K562 (cell line): ENCODE data around the gene CCNA1. TPM values are rescaled to one million over a fixed set of nuclear protein-coding genes. Genes with fewer than 3 reads are reported as not detected.

ENCODE experiments used
- ATAC-seq: fragments of 200-7000 bp; cut with Tn5 transposase; 3 replicates; pipeline ENCODE4 v1.9.1; 2020; ENCODE audit warnings: moderate library complexity
- BruUV-seq: library from RNA; stranded (reverse); fragments of 400-500 nt; replicated peaks from 2 replicates; lab custom pipeline; 2021; lab: Mats Ljungman, UMichigan
- CTCF ChIA-PET: fragments of 300-600 bp; formaldehyde crosslinking; extraction: SDS; loops from one replicate; lab custom pipeline; 2021; ENCODE audit warnings: low intra/inter-chr PET ratio; lab: Yijun Ruan, JAX
- POLR2A ChIA-PET: fragments of 300-600, 350-650 bp; sonication (Branson Sonifier 250); formaldehyde crosslinking; extraction: SDS; loops from one replicate; lab custom pipeline; 2021; ENCODE audit warnings: antibody characterized with exemption, inconsistent platforms; lab: Yijun Ruan, JAX
- DNase-seq, 4 experiments: peaks; one replicate each; pipeline versions ENCODE4 v3.0.0 to v3.0.0-alpha.2; 2011 to 2018; ENCODE audit warnings: low spot score in 3 of 4, mixed read lengths in 3 of 4; ENCODE audit errors: extremely low read depth in 1 of 4
- FAIRE-seq: peaks from 2 replicates; lab custom pipeline; 2011; peaks lifted over from hg19 to GRCh38; lab: Jason Lieb, UNC
- H2AFZ ChIP-seq: 2 replicates; pipeline ENCODE4 v1.6.0; 2011; ENCODE audit warnings: low read depth, low read length, control low read depth, inconsistent platforms
- H3K27ac ChIP-seq: fragments of 200-600 bp; 3 replicates; pipeline ENCODE4 v1.8.0; 2011; ENCODE audit warnings: low read depth, mild to moderate bottlenecking, control low read depth, inconsistent platforms, low read length, moderate library complexity, mixed read lengths; ENCODE audit errors: extremely low read depth
- H3K27me3 ChIP-seq, 2 experiments: fragments of 300-600 bp in 1 of 2; 2 replicates in 1 of 2; 3 replicates in 1 of 2; pipeline versions ENCODE4 v1.6.0 to v1.8.0; 2011; ENCODE audit warnings: inconsistent platforms in 2 of 2, low read length in 2 of 2, mild to moderate bottlenecking in 1 of 2, mixed read lengths in 1 of 2, moderate library complexity in 1 of 2; ENCODE audit not compliant: control insufficient read depth in 2 of 2, insufficient read depth in 2 of 2
- H3K36me3 ChIP-seq: fragments of 300-600 bp; 3 replicates; pipeline ENCODE4 v1.8.0; 2011; ENCODE audit warnings: mild to moderate bottlenecking, low read length, inconsistent platforms; ENCODE audit not compliant: control insufficient read depth, insufficient read depth
- H3K4me1 ChIP-seq, 2 experiments: fragments of 200-600 bp in 1 of 2; replicated peaks in 1 of 2; 2 replicates in 1 of 2; 3 replicates in 1 of 2; pipeline versions ENCODE4 v1.5.1 to v1.8.0; 2011; ENCODE audit warnings: inconsistent platforms in 2 of 2, low read length in 2 of 2, mild to moderate bottlenecking in 1 of 2, mixed read lengths in 1 of 2, moderate library complexity in 1 of 2; ENCODE audit not compliant: control insufficient read depth in 2 of 2, insufficient read depth in 2 of 2
- H3K4me2 ChIP-seq: 2 replicates; pipeline ENCODE4 v1.6.1; 2011; ENCODE audit warnings: low read length, control low read depth, inconsistent platforms, mixed read lengths; ENCODE audit not compliant: insufficient read depth
- H3K4me3 ChIP-seq: fragments of 200-600 bp; sonication (generic), shearing (Covaris generic); 2 replicates; pipeline ENCODE4 v1.5.1; 2016; ENCODE audit warnings: control low read depth, inconsistent platforms
- H3K79me2 ChIP-seq: fragments of 200-600 bp; 3 replicates; pipeline ENCODE4 v1.8.0; 2011; ENCODE audit warnings: low read length, inconsistent platforms; ENCODE audit not compliant: control insufficient read depth, insufficient read depth
- H3K9ac ChIP-seq, 2 experiments: 2 replicates each; pipeline versions ENCODE4 v1.6.0 to v1.6.1; 2011; ENCODE audit warnings: low read depth in 2 of 2, low read length in 2 of 2, control low read depth in 1 of 2, inconsistent platforms in 1 of 2, mild to moderate bottlenecking in 1 of 2, mixed read lengths in 1 of 2; ENCODE audit not compliant: insufficient read depth in 1 of 2
- H3K9me1 ChIP-seq: one replicate; pipeline ENCODE4 v1.6.0; 2011; ENCODE audit warnings: inconsistent platforms, mild to moderate bottlenecking, low read length, moderate library complexity; ENCODE audit not compliant: control insufficient read depth, insufficient read depth
- H3K9me3 ChIP-seq: replicated peaks from 2 replicates; pipeline ENCODE4 v1.5.1; 2011; ENCODE audit warnings: low read depth, low read length, inconsistent platforms; ENCODE audit not compliant: control insufficient read depth, insufficient read depth
- H4K20me1 ChIP-seq: replicated peaks from 2 replicates; pipeline ENCODE4 v1.6.1; 2011; ENCODE audit warnings: low read length, inconsistent platforms, mixed read lengths; ENCODE audit not compliant: control insufficient read depth, insufficient read depth
- ATF3 ChIP-seq, 2 experiments: fragments of 450-650 bp in 1 of 2; sonication (generic) in 1 of 2; formaldehyde crosslinking in 1 of 2; IDR thresholded peaks in 1 of 2; conservative IDR thresholded peaks in 1 of 2; 2 replicates each; pipeline versions ENCODE4 v1.6.1 to v1.8.1; 2016 to 2023; ENCODE audit warnings: mild to moderate bottlenecking in 2 of 2, moderate library complexity in 2 of 2, inconsistent platforms in 1 of 2, missing genetic modification reagents in 1 of 2
- GATAD2B ChIP-seq: fragments of 450-650 bp; IDR thresholded peaks from 2 replicates; pipeline ENCODE4 v1.6.1; 2017; ENCODE audit warnings: mild to moderate bottlenecking, borderline replicate concordance
- HCFC1 ChIP-seq: IDR thresholded peaks from 2 replicates; pipeline ENCODE4 v1.6.1; 2012; ENCODE audit warnings: low read depth, low read length, improper control_type of control experiment
- KDM1A ChIP-seq, 2 experiments: fragments of 450-650 bp; IDR thresholded peaks; 2 replicates each; pipeline ENCODE4 v1.6.1; 2016; ENCODE audit warnings: mild to moderate bottlenecking in 2 of 2
- MAFG ChIP-seq: fragments of 450-650 bp; conservative IDR thresholded peaks from 2 replicates; pipeline ENCODE4 v1.6.1; 2016; ENCODE audit warnings: missing genetic modification characterization, missing compliant biosample characterization
- MLX ChIP-seq, 2 experiments: fragments of 450-650 bp in 1 of 2; sonication (generic) in 1 of 2; formaldehyde crosslinking; conservative IDR thresholded peaks; 2 replicates each; pipeline versions ENCODE4 v1.4.0 to v1.8.1; 2020 to 2022; ENCODE audit warnings: mild to moderate bottlenecking in 1 of 2, missing genetic modification reagents in 1 of 2
- TBP ChIP-seq: optimal IDR thresholded peaks from 2 replicates; pipeline ENCODE3; 2011; ENCODE audit warnings: low read depth, low read length, improper control_type of control experiment
- TEAD1 ChIP-seq, 2 experiments: fragments of 450-650 bp in 1 of 2; sonication (generic) in 1 of 2; formaldehyde crosslinking; IDR thresholded peaks; 2 replicates each; pipeline versions ENCODE4 v1.4.0 to v1.8.0; 2020 to 2022; ENCODE audit warnings: mild to moderate bottlenecking in 2 of 2, missing genetic modification reagents in 1 of 2
- ZNF134 ChIP-seq: fragments of 250-450 bp; sonication (Bioruptor Pico); conservative IDR thresholded peaks from 2 replicates; pipeline ENCODE4 v1.4.0; 2020
- ZNF316 ChIP-seq: fragments of 450-650 bp; IDR thresholded peaks from 2 replicates; pipeline ENCODE4 v1.6.1; 2016
- ZNF407 ChIP-seq: fragments of 450-650 bp; IDR thresholded peaks from 2 replicates; pipeline ENCODE4 v1.6.1; 2016; ENCODE audit warnings: low read depth
- WGBS: fragments of 100-300 bp; shearing (Covaris generic); methylation state at CpG from one replicate; pipeline ENCODE4 v1.1.6; 2016; ENCODE audit warnings: low coverage, mixed read lengths; ENCODE audit not compliant: insufficient coverage; ENCODE audit errors: missing lambda C conversion rate; 5-methylcytosine and 5-hydroxymethylcytosine counted together
- in situ Hi-C: fragments of 300-500 bp; cut with MboI; formaldehyde crosslinking; loops from 4 replicates; pipeline ENCODE4 v1.15.0; 2018; ENCODE audit warnings: inconsistent platforms, mixed read lengths
- intact Hi-C: fragments of 100-400 bp; cut with micrococcal nuclease; formaldehyde crosslinking; loops from 2 replicates; pipeline ENCODE4 v1.14.2; 2022
- polyA plus RNA-seq, 8 experiments: library from polyadenylated mRNA; depleted of rRNA in 4 of 8; stranded (reverse) in 5 of 8; unstranded in 3 of 8; fragments of >200 nt; fragmentation: Nextera tagmentation in 2 of 8; fragmentation: Illumina TruSeq in 1 of 8; extraction: Ambion mirVana in 2 of 8; extraction: Trizol in 1 of 8; gene quantifications; 2 replicates each; pipeline versions ENCODE4 v1.2.1 to v1.2.3, GENCODE V29; 2011 to 2014; ENCODE audit warnings: inconsistent platforms in 1 of 8, missing spikeins in 1 of 8
- total RNA-seq, 7 experiments: library from RNA; depleted of rRNA in 6 of 7; stranded (reverse); fragments of >200 nt in 6 of 7; fragmentation: Illumina TruSeq in 2 of 7; extraction: Trizol in 2 of 7; gene quantifications; 2 replicates each; pipeline versions ENCODE4 v1.2.1 to v1.2.3, GENCODE V29; 2011 to 2021; ENCODE audit warnings: low replicate concordance in 1 of 7

The CCNA1 gene
- total and polyA plus RNA-seq, 9 of the 15 experiments (the other 6 are each of a cell fraction or from before 2014, with no cell fraction given): 0.08 TPM; not detected in 8

- H3K9me1 ChIP-seq: no peaks in the 10 kb centered on the region
- ATAC-seq (no peak), FAIRE-seq (no peak), DNase-seq (no peak)
- H3K9me3 ChIP-seq: no peaks in the 10 kb centered on the region
- 3% methylated on average over 9 of the region's 9 CpGs for WGBS
- in situ Hi-C loops (loop anchor here (25.0 kb wide), 2 partner anchors 419 to 431 kb away; no protein-coding TSS in a partner anchor), intact Hi-C loops (no loop called here)
- H3K27ac ChIP-seq: no peak overlapping the region
- no peaks in the 10 kb centered on the region for H3K27me3 ChIP-seq
- no peak overlapping the region for H3K4me2 ChIP-seq
- H3K36me3 ChIP-seq: no peaks in the 10 kb centered on the region
- CTCF ChIA-PET: no interaction called here
- no TSS peak for BruUV-seq
- H3K79me2 ChIP-seq: no peaks in the 10 kb centered on the region
- H3K4me3 ChIP-seq: no peak overlapping the region
- H4K20me1 ChIP-seq: no peaks in the 10 kb centered on the region
- H3K4me1 ChIP-seq: no peaks in the 10 kb centered on the region
- H2AFZ ChIP-seq: no peak overlapping the region
- no peak overlapping the region for H3K9ac ChIP-seq
- POLR2A ChIA-PET: no interaction called here
- TF ChIP-seq ZNF316 (peak; percentile 63), HCFC1 (no peak), TBP (no peak), GATAD2B (no peak), KDM1A (IDR thresholded peaks at IDR 0.05) (no peak), ZNF134 (CRISPR knock-in tag) (no peak), ZNF407 (no peak), MLX (CRISPR knock-in tag; conservative IDR thresholded peaks at IDR 0.05) (no peak), TEAD1 (CRISPR knock-in tag; IDR thresholded peaks at IDR 0.05) (0 out of 4 replicates have a peak, but pooled peaks of 1 of the 2 experiments have one; percentile 41), ATF3 (IDR thresholded peaks at IDR 0.05) (0 out of 2 replicates have a peak, but pooled peaks have one; percentile 21), ATF3 (CRISPR knock-in tag; conservative IDR thresholded peaks at IDR 0.05) (no peak), MAFG (peak; percentile 56)
Measured at GRCh38 chr13:36418022-36418805, 14.1 kb upstream of the CCNA1 start.
